Measurements from ENCODE around the gene LACTB. TPM values are rescaled to one million over a fixed set of nuclear protein-coding genes. Genes with fewer than 3 reads are reported as not detected.

The LACTB gene
- total and polyA plus RNA-seq, 4 donors: 13.2 to 25.3 (median 19.1) TPM

DNA sequence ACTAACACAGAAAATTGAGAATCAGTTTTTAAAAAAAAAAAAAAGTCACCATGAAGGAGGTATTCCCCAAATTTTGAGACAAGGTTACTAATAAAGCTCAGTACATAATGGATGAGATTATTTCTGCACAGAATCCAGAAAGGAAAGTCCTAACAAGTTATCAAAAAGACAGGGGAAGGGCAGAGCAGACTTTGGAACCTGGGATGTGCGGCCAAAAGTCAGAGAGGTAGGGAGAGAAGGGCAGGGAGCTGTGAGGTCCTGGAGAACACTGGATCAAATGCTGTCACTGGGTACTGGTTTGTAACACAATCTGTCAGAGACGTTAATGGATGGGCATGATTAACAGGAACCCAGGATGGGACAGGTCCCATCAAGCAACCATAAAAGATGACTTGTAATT lies 12.2 kb upstream of the LACTB start (continued):
- TF ChIP-seq, protein P1, sequence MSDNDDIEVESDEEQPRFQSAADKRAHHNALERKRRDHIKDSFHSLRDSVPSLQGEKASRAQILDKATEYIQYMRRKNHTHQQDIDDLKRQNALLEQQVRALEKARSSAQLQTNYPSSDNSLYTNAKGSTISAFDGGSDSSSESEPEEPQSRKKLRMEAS (IDR thresholded peaks at IDR 0.05): no peak
- TF ChIP-seq, protein P2, sequence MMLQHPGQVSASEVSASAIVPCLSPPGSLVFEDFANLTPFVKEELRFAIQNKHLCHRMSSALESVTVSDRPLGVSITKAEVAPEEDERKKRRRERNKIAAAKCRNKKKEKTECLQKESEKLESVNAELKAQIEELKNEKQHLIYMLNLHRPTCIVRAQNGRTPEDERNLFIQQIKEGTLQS (IDR thresholded peaks at IDR 0.05): no peak
- peak; percentile 6 to 23 for TF ChIP-seq RAD21 (IDR thresholded peaks at IDR 0.05)
- no peak for TF ChIP-seq YY1 (IDR thresholded peaks at IDR 0.05)
- peak; percentile 45 to 50 for TF ChIP-seq RXRA (IDR thresholded peaks at IDR 0.05)
- peak in 1 of 2 donors; percentile 39 for TF ChIP-seq JUND (IDR thresholded peaks at IDR 0.05)
- no peak for TF ChIP-seq FOXA1 (IDR thresholded peaks at IDR 0.05)
- no peak for TF ChIP-seq FOXA2 (IDR thresholded peaks at IDR 0.05)
- peak; percentile 85 for TF ChIP-seq HNF4G (IDR thresholded peaks at IDR 0.05)

DNA sequence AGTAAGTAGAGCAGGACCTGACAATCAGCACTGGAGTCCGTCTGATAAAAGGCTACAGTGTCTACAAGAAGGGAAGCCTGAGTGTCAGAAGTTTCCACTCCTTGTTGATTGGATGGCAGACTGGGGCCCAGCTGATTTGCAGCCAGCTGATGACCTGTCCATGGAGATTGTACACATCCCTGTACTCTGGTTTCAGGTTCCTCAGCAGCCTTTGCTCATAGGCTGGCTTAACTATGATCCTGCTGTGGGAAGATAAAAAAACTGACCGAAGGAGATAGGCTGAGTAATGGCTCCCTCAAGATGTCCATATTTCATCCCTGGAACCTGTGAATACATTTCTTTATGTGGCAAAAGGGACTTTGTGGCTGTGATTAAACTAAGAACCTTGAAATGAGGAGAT lies 11.7 kb upstream of the LACTB start:
- Histone ChIP-seq H3K27me3 (ENCODE audit: control insufficient read depth in 4 of 4, insufficient read depth in 4 of 4, low read length in 3 of 4) (no peaks in the 10 kb centered on the region), H3K4me1 (ENCODE audit: control insufficient read depth in 4 of 4, insufficient read depth in 4 of 4, low read length in 3 of 4) (peaks cover 6 to 27% (median 20%) of the 10 kb centered on the region in 4 donors), H3K4me3 (ENCODE audit: low read depth in 1 of 3, low read length in 3 of 3) (no peak overlapping the region), H3K27ac (ENCODE audit: low read depth in 1 of 2, low read length in 2 of 2) (no peak overlapping the region), H3K9me3 (ENCODE audit: control insufficient read depth in 4 of 4, low read length in 3 of 4) (no peaks in the 10 kb centered on the region), H3K9ac (ENCODE audit: low read depth in 1 of 2, low read length in 2 of 2) (no peak overlapping the region), H3K36me3 (ENCODE audit: control insufficient read depth in 4 of 4, insufficient read depth in 3 of 4, low read depth in 1 of 4, low read length in 3 of 4) (no peaks in the 10 kb centered on the region)
- TF ChIP-seq, protein P1 (IDR thresholded peaks at IDR 0.05): no peak
- TF ChIP-seq YY1 (IDR thresholded peaks at IDR 0.05): no peak
- TF ChIP-seq, protein P3, sequence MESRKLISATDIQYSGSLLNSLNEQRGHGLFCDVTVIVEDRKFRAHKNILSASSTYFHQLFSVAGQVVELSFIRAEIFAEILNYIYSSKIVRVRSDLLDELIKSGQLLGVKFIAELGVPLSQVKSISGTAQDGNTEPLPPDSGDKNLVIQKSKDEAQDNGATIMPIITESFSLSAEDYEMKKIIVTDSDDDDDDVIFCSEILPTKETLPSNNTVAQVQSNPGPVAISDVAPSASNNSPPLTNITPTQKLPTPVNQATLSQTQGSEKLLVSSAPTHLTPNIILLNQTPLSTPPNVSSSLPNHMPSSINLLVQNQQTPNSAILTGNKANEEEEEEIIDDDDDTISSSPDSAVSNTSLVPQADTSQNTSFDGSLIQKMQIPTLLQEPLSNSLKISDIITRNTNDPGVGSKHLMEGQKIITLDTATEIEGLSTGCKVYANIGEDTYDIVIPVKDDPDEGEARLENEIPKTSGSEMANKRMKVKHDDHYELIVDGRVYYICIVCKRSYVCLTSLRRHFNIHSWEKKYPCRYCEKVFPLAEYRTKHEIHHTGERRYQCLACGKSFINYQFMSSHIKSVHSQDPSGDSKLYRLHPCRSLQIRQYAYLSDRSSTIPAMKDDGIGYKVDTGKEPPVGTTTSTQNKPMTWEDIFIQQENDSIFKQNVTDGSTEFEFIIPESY (IDR thresholded peaks at IDR 0.05): no peak
- TF ChIP-seq, protein P4, sequence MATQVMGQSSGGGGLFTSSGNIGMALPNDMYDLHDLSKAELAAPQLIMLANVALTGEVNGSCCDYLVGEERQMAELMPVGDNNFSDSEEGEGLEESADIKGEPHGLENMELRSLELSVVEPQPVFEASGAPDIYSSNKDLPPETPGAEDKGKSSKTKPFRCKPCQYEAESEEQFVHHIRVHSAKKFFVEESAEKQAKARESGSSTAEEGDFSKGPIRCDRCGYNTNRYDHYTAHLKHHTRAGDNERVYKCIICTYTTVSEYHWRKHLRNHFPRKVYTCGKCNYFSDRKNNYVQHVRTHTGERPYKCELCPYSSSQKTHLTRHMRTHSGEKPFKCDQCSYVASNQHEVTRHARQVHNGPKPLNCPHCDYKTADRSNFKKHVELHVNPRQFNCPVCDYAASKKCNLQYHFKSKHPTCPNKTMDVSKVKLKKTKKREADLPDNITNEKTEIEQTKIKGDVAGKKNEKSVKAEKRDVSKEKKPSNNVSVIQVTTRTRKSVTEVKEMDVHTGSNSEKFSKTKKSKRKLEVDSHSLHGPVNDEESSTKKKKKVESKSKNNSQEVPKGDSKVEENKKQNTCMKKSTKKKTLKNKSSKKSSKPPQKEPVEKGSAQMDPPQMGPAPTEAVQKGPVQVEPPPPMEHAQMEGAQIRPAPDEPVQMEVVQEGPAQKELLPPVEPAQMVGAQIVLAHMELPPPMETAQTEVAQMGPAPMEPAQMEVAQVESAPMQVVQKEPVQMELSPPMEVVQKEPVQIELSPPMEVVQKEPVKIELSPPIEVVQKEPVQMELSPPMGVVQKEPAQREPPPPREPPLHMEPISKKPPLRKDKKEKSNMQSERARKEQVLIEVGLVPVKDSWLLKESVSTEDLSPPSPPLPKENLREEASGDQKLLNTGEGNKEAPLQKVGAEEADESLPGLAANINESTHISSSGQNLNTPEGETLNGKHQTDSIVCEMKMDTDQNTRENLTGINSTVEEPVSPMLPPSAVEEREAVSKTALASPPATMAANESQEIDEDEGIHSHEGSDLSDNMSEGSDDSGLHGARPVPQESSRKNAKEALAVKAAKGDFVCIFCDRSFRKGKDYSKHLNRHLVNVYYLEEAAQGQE (IDR thresholded peaks at IDR 0.05): no peak
- no peak for TF ChIP-seq GABPA (IDR thresholded peaks at IDR 0.05 in 1 of 2, conservative IDR thresholded peaks at IDR 0.05 in 1 of 2)
- TF ChIP-seq FOXA2 (IDR thresholded peaks at IDR 0.05): no peak
- no peak for TF ChIP-seq RAD21 (IDR thresholded peaks at IDR 0.05)
- TF ChIP-seq HNF4G (IDR thresholded peaks at IDR 0.05): no peak
- TF ChIP-seq, protein P5, sequence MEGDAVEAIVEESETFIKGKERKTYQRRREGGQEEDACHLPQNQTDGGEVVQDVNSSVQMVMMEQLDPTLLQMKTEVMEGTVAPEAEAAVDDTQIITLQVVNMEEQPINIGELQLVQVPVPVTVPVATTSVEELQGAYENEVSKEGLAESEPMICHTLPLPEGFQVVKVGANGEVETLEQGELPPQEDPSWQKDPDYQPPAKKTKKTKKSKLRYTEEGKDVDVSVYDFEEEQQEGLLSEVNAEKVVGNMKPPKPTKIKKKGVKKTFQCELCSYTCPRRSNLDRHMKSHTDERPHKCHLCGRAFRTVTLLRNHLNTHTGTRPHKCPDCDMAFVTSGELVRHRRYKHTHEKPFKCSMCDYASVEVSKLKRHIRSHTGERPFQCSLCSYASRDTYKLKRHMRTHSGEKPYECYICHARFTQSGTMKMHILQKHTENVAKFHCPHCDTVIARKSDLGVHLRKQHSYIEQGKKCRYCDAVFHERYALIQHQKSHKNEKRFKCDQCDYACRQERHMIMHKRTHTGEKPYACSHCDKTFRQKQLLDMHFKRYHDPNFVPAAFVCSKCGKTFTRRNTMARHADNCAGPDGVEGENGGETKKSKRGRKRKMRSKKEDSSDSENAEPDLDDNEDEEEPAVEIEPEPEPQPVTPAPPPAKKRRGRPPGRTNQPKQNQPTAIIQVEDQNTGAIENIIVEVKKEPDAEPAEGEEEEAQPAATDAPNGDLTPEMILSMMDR (IDR thresholded peaks at IDR 0.05; ENCODE audit: low read depth, low read length, missing input control): no peak
- TF ChIP-seq FOXA1 (IDR thresholded peaks at IDR 0.05): no peak
- TF ChIP-seq JUND (IDR thresholded peaks at IDR 0.05): no peak
- TF ChIP-seq, protein P2 (IDR thresholded peaks at IDR 0.05): no peak
- no peak for TF ChIP-seq SP1 (IDR thresholded peaks at IDR 0.05)
- TF ChIP-seq NR2F2 (IDR thresholded peaks at IDR 0.05): no peak
- no peak for TF ChIP-seq HNF4A (conservative IDR thresholded peaks at IDR 0.05)
- no peak for TF ChIP-seq TAF1 (conservative IDR thresholded peaks at IDR 0.05)
- DNase-seq (ENCODE audit: low spot score): no peak
- WGBS: 93% methylated on average over 2 of the region's 2 CpGs
